Trophoblast cell (in vitro differentiated cells and primary cell): ENCODE results near the gene FKBP3.
A peak's percentile ranks its signal among the peaks of the same experiment; 100 is the strongest.

Source experiments
- DNase-seq, 2 donors: peaks; one replicate each; pipeline ENCODE4 v3.0.0-alpha.2; 2016
- H2AFZ ChIP-seq: 2 replicates; pipeline ENCODE4 v1.6.1; 2013; ENCODE audit warnings: low read length, moderate library complexity, mild to moderate bottlenecking; ENCODE audit not compliant: insufficient read depth, poor library complexity
- H2AK5ac ChIP-seq: 2 replicates; pipeline ENCODE4 v1.6.1; 2013; ENCODE audit warnings: mild to moderate bottlenecking, low read length
- H2BK120ac ChIP-seq: 2 replicates; pipeline ENCODE4 v1.6.1; 2013; ENCODE audit warnings: low read length, mild to moderate bottlenecking, moderate library complexity; ENCODE audit not compliant: insufficient read depth, poor library complexity
- H2BK12ac ChIP-seq: 2 replicates; pipeline ENCODE4 v1.6.1; 2013; ENCODE audit warnings: mild to moderate bottlenecking, low read length, moderate library complexity
- H2BK5ac ChIP-seq: 2 replicates; pipeline ENCODE4 v1.6.1; 2013; ENCODE audit warnings: low read length, low read depth, moderate library complexity, mild to moderate bottlenecking; ENCODE audit not compliant: poor library complexity
- H3K14ac ChIP-seq: 2 replicates; pipeline ENCODE4 v1.6.1; 2013; ENCODE audit warnings: mild to moderate bottlenecking, low read length
- H3K18ac ChIP-seq: 2 replicates; pipeline ENCODE4 v1.6.1; 2013; ENCODE audit warnings: mild to moderate bottlenecking, low read length
- H3K23ac ChIP-seq: 2 replicates; pipeline ENCODE4 v1.6.1; 2013; ENCODE audit warnings: low read length
- H3K27ac ChIP-seq: 2 replicates; pipeline ENCODE4 v1.5.1; 2013; ENCODE audit warnings: low read depth, mild to moderate bottlenecking, inconsistent platforms, low read length, moderate library complexity
- H3K27me3 ChIP-seq: 2 replicates; pipeline ENCODE4 v1.6.1; 2013; ENCODE audit warnings: inconsistent platforms, mild to moderate bottlenecking, low read length, moderate library complexity; ENCODE audit not compliant: insufficient read depth
- H3K36me3 ChIP-seq, 2 experiments: 1 replicate in 1 of 2; 2 replicates in 1 of 2; pipeline ENCODE4 v1.6.1; 2013; ENCODE audit warnings: low read length in 2 of 2, mild to moderate bottlenecking in 2 of 2, moderate library complexity in 1 of 2; ENCODE audit not compliant: insufficient read depth in 2 of 2, control insufficient read depth in 1 of 2
- H3K4ac ChIP-seq: 2 replicates; pipeline ENCODE4 v1.6.1; 2013; ENCODE audit warnings: low read depth, mild to moderate bottlenecking, low read length, moderate library complexity
- H3K4me1 ChIP-seq, 2 experiments: 1 replicate in 1 of 2; 2 replicates in 1 of 2; pipeline ENCODE4 v1.6.1; 2013; ENCODE audit warnings: low read length in 2 of 2, mild to moderate bottlenecking in 2 of 2, moderate library complexity in 1 of 2; ENCODE audit not compliant: insufficient read depth in 2 of 2, control insufficient read depth in 1 of 2
- H3K4me2 ChIP-seq: 2 replicates; pipeline ENCODE4 v1.6.1; 2013; ENCODE audit warnings: inconsistent platforms, mild to moderate bottlenecking, low read length, moderate library complexity
- H3K4me3 ChIP-seq: 2 replicates; pipeline ENCODE4 v1.5.1; 2013; ENCODE audit warnings: mild to moderate bottlenecking, low read depth, low read length, inconsistent platforms
- H3K79me1 ChIP-seq: one replicate; pipeline ENCODE4 v1.6.1; 2013; ENCODE audit warnings: low read length
- H3K79me2 ChIP-seq: 2 replicates; pipeline ENCODE4 v1.6.1; 2013; ENCODE audit warnings: low read length, mild to moderate bottlenecking; ENCODE audit not compliant: control insufficient read depth, insufficient read depth, poor library complexity
- H3K9ac ChIP-seq: 2 replicates; pipeline ENCODE4 v1.6.1; 2013; ENCODE audit warnings: mild to moderate bottlenecking, low read length
- H3K9me3 ChIP-seq: 2 replicates; pipeline ENCODE4 v1.6.1; 2013; ENCODE audit warnings: low read depth, mild to moderate bottlenecking, control low read depth, inconsistent platforms, low read length; ENCODE audit not compliant: insufficient read depth
- H4K12ac ChIP-seq: 2 replicates; pipeline ENCODE4 v1.6.1; 2013; ENCODE audit warnings: low read depth, mild to moderate bottlenecking, low read length, moderate library complexity
- H4K8ac ChIP-seq: 2 replicates; pipeline ENCODE4 v1.6.1; 2013; ENCODE audit warnings: low read depth, mild to moderate bottlenecking, low read length, moderate library complexity
- H4K91ac ChIP-seq: one replicate; pipeline ENCODE4 v1.6.1; 2013; ENCODE audit warnings: low read depth, mild to moderate bottlenecking, low read length, moderate library complexity
- WGBS: extraction: QIAGEN DNeasy Blood & Tissue Kit; methylation state at CpG from one replicate; pipeline ENCODE4 v1.1.7; 2013; ENCODE audit warnings: missing lambda C conversion rate; ENCODE audit not compliant: insufficient read length, insufficient coverage; ENCODE audit errors: extremely low coverage; 5-methylcytosine and 5-hydroxymethylcytosine counted together

Gene FKBP3

DNA sequence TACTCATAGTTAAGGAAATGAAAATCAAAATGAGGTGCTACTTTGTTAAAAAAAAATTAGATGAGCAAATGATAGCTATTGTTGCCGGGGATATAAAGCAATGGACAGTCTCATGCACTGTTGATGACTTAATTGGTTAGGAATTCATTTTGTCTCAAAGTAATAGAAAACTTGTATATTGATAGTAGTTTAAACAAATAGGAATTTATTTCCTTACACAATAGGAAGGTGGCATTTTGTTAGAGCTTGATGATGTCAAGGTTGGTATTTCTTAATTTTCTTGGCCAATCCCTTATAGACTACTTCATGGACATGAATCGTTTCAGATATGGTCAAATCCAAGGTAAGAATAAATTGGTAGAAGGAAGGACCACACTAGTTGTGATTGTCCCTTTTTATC lies 42.6 kb downstream of the FKBP3 start:
- no CpG with 5 or more reads among the region's 2 CpGs for WGBS

GRCh38 chr14:45089813-45090212 lies 44.5 kb downstream of the FKBP3 start:
- H2AK5ac ChIP-seq, result no peak overlapping the region
- no peak overlapping the region for H2BK120ac ChIP-seq
- H4K12ac ChIP-seq, result no peak overlapping the region
- H3K9ac ChIP-seq, result no peak overlapping the region
- peaks cover 0 to 3% of the 10 kb centered on the region in 2 experiments for H3K4me1 ChIP-seq
- H3K27ac ChIP-seq, result no peak overlapping the region
- no peak overlapping the region for H4K91ac ChIP-seq
- peaks cover 5% of the 10 kb centered on the region for H3K79me2 ChIP-seq
- H3K14ac ChIP-seq, result no peak overlapping the region
- no peak overlapping the region for H3K4me2 ChIP-seq
- no peak overlapping the region for H3K4ac ChIP-seq
- H3K36me3 ChIP-seq, result peaks cover 0 to 2% of the 10 kb centered on the region in 2 experiments
- no peak overlapping the region for H4K8ac ChIP-seq
- no peaks in the 10 kb centered on the region for H3K9me3 ChIP-seq
- no peaks in the 10 kb centered on the region for H3K27me3 ChIP-seq
- no peak overlapping the region for H2BK5ac ChIP-seq
- DNase-seq, result no peak
- H3K4me3 ChIP-seq, result no peak overlapping the region
- no peaks in the 10 kb centered on the region for H3K79me1 ChIP-seq
- no peak overlapping the region for H2AFZ ChIP-seq
- no peak overlapping the region for H3K18ac ChIP-seq
- H3K23ac ChIP-seq, result no peak overlapping the region
- no CpG with 5 or more reads among the region's 1 CpG for WGBS
- H2BK12ac ChIP-seq, result no peak overlapping the region

More for the DNA sequence above, 42.6 kb downstream of the FKBP3 start:
- no peak overlapping the region for H3K14ac ChIP-seq
- H3K27me3 ChIP-seq, result no peaks in the 10 kb centered on the region
- no peak overlapping the region for H4K12ac ChIP-seq
- H3K4me3 ChIP-seq, result no peak overlapping the region
- no peak overlapping the region for H3K27ac ChIP-seq
- no peak overlapping the region for H3K23ac ChIP-seq
- peaks cover 2% of the 10 kb centered on the region for H3K79me2 ChIP-seq
- H3K9ac ChIP-seq, result no peak overlapping the region
- peaks cover 5 to 6% of the 10 kb centered on the region in 2 experiments for H3K36me3 ChIP-seq
- H3K4me2 ChIP-seq, result no peak overlapping the region
- H4K8ac ChIP-seq, result no peak overlapping the region
- no peak overlapping the region for H2AFZ ChIP-seq
- no peak overlapping the region for H4K91ac ChIP-seq
- no peaks in the 10 kb centered on the region for H3K79me1 ChIP-seq
- H2BK12ac ChIP-seq, result no peak overlapping the region
- H2AK5ac ChIP-seq, result no peak overlapping the region
- no peak overlapping the region for H3K4ac ChIP-seq
- no peak overlapping the region for H3K18ac ChIP-seq
- no peaks in the 10 kb centered on the region for H3K4me1 ChIP-seq
- H2BK5ac ChIP-seq, result no peak overlapping the region
- no peaks in the 10 kb centered on the region for H3K9me3 ChIP-seq
- peak in 1 of 2 donors; percentile 13 for DNase-seq
- H2BK120ac ChIP-seq, result no peak overlapping the region

- WGBS, result no CpG with 5 or more reads among the region's 4 CpGs
- no peak overlapping the region for H3K18ac ChIP-seq
- H3K27ac ChIP-seq, result no peak overlapping the region
- H2AFZ ChIP-seq, result no peak overlapping the region
- H3K79me2 ChIP-seq, result peaks cover 12% of the 10 kb centered on the region
- no peaks in the 10 kb centered on the region for H3K36me3 ChIP-seq
- H3K4ac ChIP-seq, result peak overlapping the region; percentile 67
- no peak overlapping the region for H3K4me3 ChIP-seq
- peaks cover 0 to 3% of the 10 kb centered on the region in 2 experiments for H3K4me1 ChIP-seq
- no peak overlapping the region for H2BK5ac ChIP-seq
- no peak overlapping the region for H3K9ac ChIP-seq
- H3K9me3 ChIP-seq, result no peaks in the 10 kb centered on the region
- peak in 1 of 2 donors; percentile 5 for DNase-seq
- no peak overlapping the region for H2BK120ac ChIP-seq
- peaks cover 6% of the 10 kb centered on the region for H3K79me1 ChIP-seq
- H2AK5ac ChIP-seq, result no peak overlapping the region
- H3K27me3 ChIP-seq, result no peaks in the 10 kb centered on the region
- H4K91ac ChIP-seq, result no peak overlapping the region
- H3K14ac ChIP-seq, result no peak overlapping the region
- H4K8ac ChIP-seq, result no peak overlapping the region
- H3K23ac ChIP-seq, result no peak overlapping the region
- H2BK12ac ChIP-seq, result no peak overlapping the region
- peak overlapping the region; percentile 54 for H3K4me2 ChIP-seq
- no peak overlapping the region for H4K12ac ChIP-seq
Observed at GRCh38 chr14:45084946-45085346, 49.3 kb downstream of the FKBP3 start.

DNA sequence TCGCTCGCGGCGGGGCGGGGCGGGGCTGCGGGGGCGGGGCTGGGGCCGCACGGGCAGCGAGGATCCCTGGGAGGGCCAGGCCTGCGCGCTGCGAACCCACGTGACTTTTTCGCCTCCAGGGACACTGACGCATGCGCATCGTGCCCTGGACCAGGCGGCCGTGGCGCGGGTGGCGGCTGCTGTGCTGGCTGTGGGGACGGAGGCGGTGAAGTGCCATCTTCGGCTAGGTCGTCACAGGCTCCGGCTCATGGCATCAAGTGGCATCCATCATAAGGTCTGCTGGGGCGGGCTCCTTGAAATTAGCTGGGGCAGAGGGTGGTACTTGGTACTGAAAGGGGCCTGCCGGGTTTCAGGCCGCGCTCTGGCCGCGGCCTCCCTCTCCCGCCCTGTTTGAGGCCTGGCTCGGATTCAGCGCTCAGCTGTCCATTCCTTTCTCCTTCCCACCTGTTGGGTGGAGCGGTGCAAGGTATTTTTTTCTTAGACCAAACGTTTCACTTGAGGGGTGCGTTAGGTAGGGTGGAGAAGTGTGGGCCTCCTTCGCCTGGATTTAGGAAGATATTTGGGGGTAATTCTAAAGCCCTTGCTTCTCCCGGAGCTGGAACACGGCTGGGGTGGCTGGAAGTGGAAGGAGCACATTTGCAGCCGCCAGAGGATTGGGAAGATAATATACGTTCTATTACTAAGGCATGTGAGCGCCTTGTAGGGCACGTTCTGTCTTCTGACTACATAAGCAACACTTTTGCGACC lies 50.1 kb downstream of the FKBP3 start, which contains the start of gene PRPF39:
Gene PRPF39 (plus strand): TSS at position 141 of the 747 bp plus-strand sequence. CDS start 11,124 bp downstream, outside the sequence.
- peak within 1 kb of the TSS; percentile 63 for H4K12ac ChIP-seq
- WGBS, result no CpG with 5 or more reads among the region's 49 CpGs

More for the DNA sequence above, 50.1 kb downstream of the FKBP3 start, which contains the start of gene PRPF39:
- Histone ChIP-seq H3K4ac (peak within 1 kb of the TSS; percentile 67), H4K8ac (peak within 1 kb of the TSS; percentile 94), H3K18ac (peak within 1 kb of the TSS; percentile 63), H3K9ac (peak within 1 kb of the TSS; percentile 96), H2AK5ac (peak within 1 kb of the TSS; percentile 35), H3K4me2 (peak within 1 kb of the TSS; percentile 77), H3K9me3 (no peaks in the 10 kb centered on the region), H2AFZ (peak within 1 kb of the TSS; percentile 82), H3K27ac (peak within 1 kb of the TSS; percentile 82), H4K91ac (peak within 1 kb of the TSS; percentile 71), H2BK120ac (no peak within 1 kb of the TSS), H2BK12ac (no peak within 1 kb of the TSS), H3K23ac (no peak within 1 kb of the TSS), H2BK5ac (peak within 1 kb of the TSS; percentile 86), H3K79me1 (peaks cover 6% of the 10 kb centered on the region), H3K4me3 (peak within 1 kb of the TSS; percentile 94), H3K14ac (peak within 1 kb of the TSS; percentile 63), H3K36me3 (no peaks in the 10 kb centered on the region), H3K27me3 (no peaks in the 10 kb centered on the region), H3K4me1 (peaks cover 0 to 3% of the 10 kb centered on the region in 2 experiments), H3K79me2 (peaks cover 9% of the 10 kb centered on the region)
- DNase-seq, result peak; percentile 95 to 99
